Activated T-helper 9 cell treated with anti-CD3 and anti-CD28 coated beads, Interleukin-2, amount 50 U/mL, for 16 hours (primary cell): ENCODE measurements around the gene NEUROD1.

Experiments used
- DNase-seq: peaks from one replicate; pipeline ENCODE4 v3.0.0-alpha.2; 2020; ENCODE audit warnings: low read depth

The NEUROD1 gene

GRCh38 chr2:181680937-181681811 lies 857 bp upstream of the NEUROD1 start:
- no peak for DNase-seq

- no peak for DNase-seq
Observed at GRCh38 chr2:181679544-181679979, 755 bp downstream of the NEUROD1 start.

GRCh38 chr2:181678861-181679543 lies 1.3 kb downstream of the NEUROD1 start:
- no peak for DNase-seq

- DNase-seq, result no peak
Observed at GRCh38 chr2:181677912-181678586, 2.3 kb downstream of the NEUROD1 start.

GRCh38 chr2:181675254-181675653 lies 5.1 kb downstream of the NEUROD1 start:
- no peak for DNase-seq

- no peak for DNase-seq
Observed at GRCh38 chr2:181674461-181674860, 5.9 kb downstream of the NEUROD1 start.

- no peak for DNase-seq
Observed at GRCh38 chr2:181673173-181673572, 7.1 kb downstream of the NEUROD1 start.

- DNase-seq, result no peak
Observed at GRCh38 chr2:181672255-181673008, 7.9 kb downstream of the NEUROD1 start.

- DNase-seq, result no peak
Observed at GRCh38 chr2:181670632-181671031, 9.7 kb downstream of the NEUROD1 start.

GRCh38 chr2:181667234-181667633 lies 13.1 kb downstream of the NEUROD1 start:
- no peak for DNase-seq

GRCh38 chr2:181662287-181662686 lies 18.0 kb downstream of the NEUROD1 start:
- no peak for DNase-seq

GRCh38 chr2:181660181-181660580 lies 20.1 kb downstream of the NEUROD1 start:
- DNase-seq, result no peak

- no peak for DNase-seq
Observed at GRCh38 chr2:181658444-181658843, 21.9 kb downstream of the NEUROD1 start.

- DNase-seq, result no peak
Observed at GRCh38 chr2:181657379-181657778, 22.9 kb downstream of the NEUROD1 start.

GRCh38 chr2:181656450-181657291 lies 23.6 kb downstream of the NEUROD1 start, which contains the start of gene CERKL:
TSS of gene CERKL (minus strand) at chr2:181657105. CDS start at chr2:181657006, 99 bp downstream.
- no peak for DNase-seq

- DNase-seq, result no peak
Observed at GRCh38 chr2:181655519-181655918, 24.8 kb downstream of the NEUROD1 start.

- no peak for DNase-seq
Observed at GRCh38 chr2:181649436-181649979, 30.8 kb downstream of the NEUROD1 start.

- DNase-seq, result no peak
Observed at GRCh38 chr2:181648478-181649155, 31.7 kb downstream of the NEUROD1 start.

- no peak for DNase-seq
Observed at GRCh38 chr2:181646415-181646987, 33.8 kb downstream of the NEUROD1 start.

- no peak for DNase-seq
Observed at GRCh38 chr2:181643151-181643550, 37.2 kb downstream of the NEUROD1 start.
